Motor neuron (in vitro differentiated cells): ENCODE measurements around the gene ATF7. TPM values are rescaled to one million over a fixed set of nuclear protein-coding genes. Genes with fewer than 3 reads are reported as not detected.
A peak's percentile ranks its signal among the peaks of the same experiment; 100 is the strongest.
"Not testable (repeated sequence)": the region's sequence is repeated elsewhere in the genome, so short reads cannot be mapped to it uniquely, and the experiment has no call there.

ENCODE experiments used
- ATAC-seq, 8 experiments: fragments of 200-7000 bp; cut with Tn5 transposase; replicated peaks in 6 of 8; 2 replicates each; pipeline ENCODE4 v1.8.0; 2021; ENCODE audit warnings: mild to moderate bottlenecking in 8 of 8, moderate library complexity in 8 of 8
- H3K27ac ChIP-seq, 2 donors: fragments of 250-450 bp; sonication (Bioruptor Pico); 2 replicates each; pipeline ENCODE4 v1.9.0; 2021; ENCODE audit warnings: antibody characterized with exemption in 2 of 2, mild to moderate bottlenecking in 2 of 2, moderate library complexity in 1 of 2
- H3K4me1 ChIP-seq, 2 donors: fragments of 250-450 bp; sonication (Bioruptor Pico); replicated peaks in 1 of 2; 2 replicates each; pipeline ENCODE4 v1.6.1; 2021; ENCODE audit warnings: antibody characterized with exemption in 2 of 2, mild to moderate bottlenecking in 2 of 2, moderate library complexity in 1 of 2
- H3K4me3 ChIP-seq, 5 donors: fragments of 250-450 bp; sonication (Bioruptor Pico); 2 replicates each; pipeline ENCODE4 v1.9.0; 2021; ENCODE audit warnings: antibody characterized with exemption in 5 of 5, mild to moderate bottlenecking in 5 of 5, moderate library complexity in 4 of 5
- WGBS, 10 experiments: fragments of 450-650 bp; shearing (Covaris generic); methylation state at CpG; one replicate each; pipeline ENCODE4 v1.0.0; 2022; 5-methylcytosine and 5-hydroxymethylcytosine counted together
- in situ Hi-C, 9 experiments: fragments of 400-800 bp; cut with MboI; loops; one replicate each; pipeline ENCODE4 v1.15.0; 2021; ENCODE audit warnings: low sequenced_read_pairs in 9 of 9, low pct_unique_long_range_greater_than_20kb in 2 of 9; ENCODE audit not compliant: unreplicated experiment in 9 of 9
- total RNA-seq, 8 experiments: library from RNA; unstranded; fragments of 300-600 nt; gene quantifications; 2 replicates each; pipeline versions ENCODE4 v1.2.3 to v1.2.4, GENCODE V29; 2022

The ATF7 gene
- total RNA-seq, 8 experiments from 2014 or later: 7.9 to 37.7 (median 12.5) TPM

DNA sequence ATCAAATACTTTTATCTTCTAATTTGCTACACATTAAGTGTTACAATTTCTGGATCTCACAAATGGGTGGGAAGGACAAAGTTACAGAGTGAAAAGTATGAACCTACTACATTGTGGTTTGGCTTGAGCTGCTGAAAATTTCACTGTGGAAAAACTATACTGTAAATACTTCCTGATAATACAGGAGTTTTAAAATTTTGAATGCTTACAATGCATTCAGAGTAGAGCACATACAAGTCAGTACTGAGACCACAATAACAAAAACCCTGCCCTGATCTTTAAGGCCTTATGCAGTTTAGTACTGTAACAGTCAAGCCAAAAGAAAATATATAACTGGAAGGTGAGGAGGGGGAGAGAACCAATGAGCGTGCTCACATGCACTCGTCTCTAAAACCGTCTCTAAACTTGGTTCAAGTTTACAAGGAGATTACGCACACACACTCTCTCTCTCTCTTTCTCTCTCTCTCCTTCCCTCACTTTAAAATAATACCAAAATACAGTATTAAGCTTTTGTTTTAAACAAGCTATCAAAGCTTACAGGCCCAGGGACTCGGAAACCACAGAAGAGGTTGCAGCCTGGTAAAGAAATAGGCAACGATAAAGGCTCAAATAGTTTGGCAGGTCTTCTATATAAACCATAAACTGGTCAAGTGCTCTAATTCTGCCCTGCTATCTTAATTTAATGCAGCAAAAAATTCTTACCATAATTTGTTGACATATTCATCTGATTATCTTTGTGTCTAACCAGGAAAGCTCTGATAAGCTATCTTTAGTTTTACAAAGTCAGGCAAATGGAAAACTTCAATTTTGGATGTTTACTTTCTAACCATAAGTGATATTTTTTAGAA, 58.0 kb downstream of the ATF7 start:
- peaks cover 0 to 2% of the 10 kb centered on the region in 2 donors for H3K4me1 ChIP-seq
- no peak overlapping the region for H3K4me3 ChIP-seq
- in situ Hi-C loops: no loop called here
- ATAC-seq: no peak
- H3K27ac ChIP-seq: no peak overlapping the region
- WGBS, 10 experiments: 77 to 100% (median 92%) methylated on average over 2 to 6 of the region's 6 CpGs; no CpG with 5 or more reads in 1 of the 10 experiments

DNA sequence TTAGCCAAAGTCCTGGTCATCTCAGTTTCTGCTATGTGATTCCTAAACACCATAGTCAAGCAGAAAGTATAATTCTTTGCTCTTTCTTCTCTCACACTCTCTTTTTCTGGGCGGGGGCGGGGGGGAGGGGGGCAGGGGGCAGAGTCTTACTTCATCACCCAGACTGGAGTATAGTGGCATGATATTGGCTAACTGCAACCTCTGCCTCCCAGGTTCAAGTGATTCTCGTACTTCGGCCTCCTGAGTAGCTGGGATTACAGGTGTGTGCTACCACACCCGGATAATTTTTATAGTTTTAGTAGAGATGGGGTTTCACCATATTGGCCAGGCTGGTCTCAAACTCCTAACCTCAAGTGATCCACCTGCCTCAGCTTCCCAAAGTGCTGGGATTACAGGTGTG, 60.8 kb downstream of the ATF7 start:
- H3K4me3 ChIP-seq, in situ Hi-C loops, ATAC-seq, H3K27ac ChIP-seq, H3K4me1 ChIP-seq: not testable (repeated sequence)
- 90 to 100% (median 100%) methylated on average over 1 to 3 of the region's 5 CpGs; no CpG with 5 or more reads in 7 of the 10 experiments for WGBS, 10 experiments

DNA sequence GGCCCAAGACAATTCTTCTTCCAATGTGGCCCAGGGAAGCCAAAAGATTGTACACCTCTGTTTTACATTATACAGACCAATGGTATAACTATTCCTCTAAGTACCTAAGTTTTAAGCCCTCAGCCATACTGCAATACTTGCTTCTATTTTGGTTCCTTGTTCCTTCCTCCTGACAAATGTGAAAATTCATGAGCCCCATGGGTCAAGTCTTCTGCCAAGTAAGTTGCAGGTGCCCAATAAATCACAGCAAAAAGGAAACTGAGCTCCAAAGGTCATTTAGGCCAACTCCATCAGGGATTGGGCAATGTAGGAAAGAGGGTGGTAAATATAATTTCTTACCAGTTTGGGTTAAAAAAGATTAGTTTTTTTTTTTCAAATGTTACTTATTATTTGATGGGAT, 61.2 kb downstream of the ATF7 start:
- H3K4me1 ChIP-seq: peaks cover 0 to 2% of the 10 kb centered on the region in 2 donors
- no peak for ATAC-seq
- H3K27ac ChIP-seq: no peak overlapping the region
- in situ Hi-C loops: no loop called here
- no peak overlapping the region for H3K4me3 ChIP-seq

DNA sequence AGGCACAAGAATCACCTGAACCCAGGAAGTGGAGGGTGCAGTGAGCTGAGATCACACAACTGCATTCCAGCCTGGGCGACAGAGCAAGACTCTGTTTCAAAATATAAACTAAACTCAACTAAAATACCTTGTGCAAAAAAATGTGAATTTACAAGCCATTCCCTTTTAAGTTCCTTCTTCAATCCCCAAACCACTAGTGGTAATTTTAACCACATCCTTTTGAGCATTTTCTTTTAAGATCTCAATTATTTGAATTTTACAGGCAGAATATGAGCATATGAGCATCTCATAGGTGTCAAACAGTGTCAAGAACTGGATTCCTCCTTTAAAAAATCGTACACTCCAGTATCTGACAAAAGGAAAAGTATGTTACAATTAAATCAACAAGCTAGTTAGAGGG, 61.9 kb downstream of the ATF7 start:
- no peak overlapping the region for H3K27ac ChIP-seq
- no peak overlapping the region for H3K4me3 ChIP-seq
- WGBS, 10 experiments: 75 to 100% (median 89%) methylated on average over 1 to 2 of the region's 2 CpGs; no CpG with 5 or more reads in 3 of the 10 experiments
- peaks cover 0 to 2% of the 10 kb centered on the region in 2 donors for H3K4me1 ChIP-seq
- in situ Hi-C loops: no loop called here
- ATAC-seq: no peak

DNA sequence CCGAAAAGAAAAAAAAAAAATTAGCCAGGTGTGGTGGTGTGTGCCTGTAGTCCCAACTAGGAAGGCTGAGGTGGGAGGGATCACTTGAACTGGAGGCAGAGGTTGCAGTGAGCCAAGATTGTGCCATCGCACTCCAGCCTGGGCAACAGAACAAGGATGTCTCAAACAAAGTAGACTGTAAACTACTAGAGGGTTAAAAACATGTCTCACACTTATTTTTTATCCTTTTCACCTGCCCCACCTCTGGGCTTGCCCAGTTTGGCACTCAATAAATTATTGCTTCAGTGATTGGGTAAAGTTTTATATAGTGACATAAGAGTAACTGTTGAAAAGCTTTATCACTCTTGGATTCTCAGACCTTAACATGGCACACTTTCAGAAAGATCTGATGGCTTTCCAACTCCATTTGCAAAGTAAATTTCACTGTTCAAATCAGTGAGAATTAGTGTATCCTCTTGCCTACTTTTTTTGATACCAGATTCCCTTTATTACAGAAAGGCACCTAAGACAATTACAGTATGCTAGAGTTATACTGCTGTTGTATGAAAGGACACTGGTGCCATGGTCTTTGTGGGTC, 62.6 kb downstream of the ATF7 start:
- peaks cover 0 to 2% of the 10 kb centered on the region in 2 donors for H3K4me1 ChIP-seq
- H3K4me3 ChIP-seq: no peak overlapping the region
- WGBS, 10 experiments: 80 to 95% methylated on average over 1 to 2 of the region's 2 CpGs; no CpG with 5 or more reads in 8 of the 10 experiments
- H3K27ac ChIP-seq: no peak overlapping the region
- no peak for ATAC-seq
- in situ Hi-C loops: no loop called here

DNA sequence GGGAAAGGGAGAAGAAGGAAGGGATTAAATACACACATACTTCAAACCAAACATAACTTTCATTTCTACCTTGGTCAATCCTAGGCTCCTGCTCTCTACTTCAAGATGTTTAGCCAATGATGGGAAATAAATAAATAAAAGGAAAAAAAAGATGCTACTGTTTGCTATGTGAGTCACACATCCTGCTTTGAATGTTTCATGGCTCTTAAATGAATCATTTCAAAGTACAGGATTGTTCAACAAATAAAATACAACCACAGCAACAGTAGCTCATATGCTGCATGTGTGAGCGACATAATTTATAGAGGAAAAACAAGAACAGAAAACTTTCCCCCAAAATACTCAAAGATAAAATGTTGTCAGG, 64.6 kb downstream of the ATF7 start:
- in situ Hi-C loops: no loop called here
- peaks cover 0 to 2% of the 10 kb centered on the region in 2 donors for H3K4me1 ChIP-seq
- ATAC-seq: peak in 6 of 8 experiments; percentile 38 to 92 (median 74)
- no peak overlapping the region for H3K27ac ChIP-seq
- no peak overlapping the region for H3K4me3 ChIP-seq
- 9 to 100% (median 94%) methylated on average over 1 of the region's 1 CpG; no CpG with 5 or more reads in 2 of the 10 experiments for WGBS, 10 experiments

DNA sequence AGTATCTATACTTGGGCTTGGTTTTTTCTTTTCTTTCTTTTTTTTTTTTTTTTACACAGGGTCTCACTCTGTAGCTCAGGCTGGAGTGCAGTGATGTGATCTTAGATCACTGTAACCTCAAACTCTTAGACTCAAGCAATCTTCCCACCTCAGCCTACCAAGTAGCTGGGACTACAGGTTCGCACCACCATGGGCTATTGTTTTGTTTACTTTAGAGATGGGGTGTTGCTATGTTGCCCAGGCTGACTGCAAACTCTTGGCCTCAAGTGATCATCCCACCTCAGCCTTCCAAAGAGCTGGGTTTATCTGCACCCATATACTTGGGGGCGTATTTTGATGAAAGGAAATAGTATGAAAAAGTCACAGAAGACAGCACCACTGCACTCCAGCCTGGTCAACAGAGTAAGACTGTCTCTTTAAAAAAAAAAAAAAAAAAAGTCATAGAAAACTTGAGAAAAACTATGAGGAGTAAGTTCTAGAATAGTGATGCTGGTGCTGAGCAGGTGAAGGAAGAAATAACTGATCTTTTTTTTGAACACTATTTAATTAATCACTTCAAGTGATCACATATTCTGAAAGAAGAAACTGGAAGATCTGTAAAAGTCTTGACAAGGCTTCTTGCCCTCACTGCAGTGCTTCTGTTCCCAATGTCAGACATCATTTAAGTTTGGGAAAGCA, 65.1 kb downstream of the ATF7 start:
- in situ Hi-C loops: no loop called here
- whole genome bisulfite sequencing, 10 experiments: 75 to 100% (median 100%) methylated on average over 1 to 2 of the region's 2 CpGs; no CpG with 5 or more reads in 4 of the 10 experiments
- H3K27ac ChIP-seq: no peak overlapping the region
- H3K4me3 ChIP-seq: no peak overlapping the region
- no peak for ATAC-seq
- peaks cover 0 to 2% of the 10 kb centered on the region in 2 donors for H3K4me1 ChIP-seq

DNA sequence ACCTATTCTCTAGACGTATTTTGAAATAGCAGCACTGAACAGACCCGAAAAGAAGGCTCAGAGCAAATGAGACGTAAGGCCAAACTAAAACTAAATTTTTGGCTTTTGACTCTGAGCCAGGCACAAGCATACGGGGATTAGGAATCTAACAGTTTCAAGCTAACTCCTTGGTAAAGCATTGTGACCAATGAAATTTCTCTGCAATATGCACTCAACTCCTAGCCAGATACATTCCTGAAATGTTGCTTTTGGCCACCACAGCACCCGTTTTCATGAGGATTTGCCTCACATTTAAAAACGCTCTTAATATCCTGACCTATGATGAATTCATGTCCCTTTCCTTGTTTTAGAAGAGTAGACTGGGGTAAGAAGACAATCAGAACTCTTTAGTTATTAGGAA, 65.8 kb downstream of the ATF7 start:
- in situ Hi-C loops: no loop called here
- H3K27ac ChIP-seq: no peak overlapping the region
- H3K4me1 ChIP-seq: peaks cover 0 to 2% of the 10 kb centered on the region in 2 donors
- no peak for ATAC-seq
- 27 to 100% (median 90%) methylated on average over 1 to 6 of the region's 6 CpGs for WGBS, 10 experiments
- H3K4me3 ChIP-seq: no peak overlapping the region

DNA sequence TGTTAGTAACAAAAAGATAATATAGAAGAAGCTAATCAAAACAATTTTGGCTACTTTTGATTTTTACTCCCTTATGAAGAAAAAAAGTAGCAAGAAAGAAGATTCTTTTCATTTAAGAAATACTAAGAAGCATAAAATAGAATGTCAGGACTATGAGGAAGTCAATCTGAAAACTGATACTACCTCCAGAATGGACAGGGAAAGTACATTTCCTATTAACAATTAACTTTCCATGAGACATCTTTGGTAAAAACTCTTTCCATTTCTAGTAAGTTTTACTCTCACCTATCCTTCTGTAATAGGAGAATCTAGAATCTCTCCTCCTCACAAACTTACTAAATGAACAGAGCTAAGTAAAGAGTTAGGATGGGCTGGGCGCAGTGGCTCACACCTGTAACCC, 67.6 kb downstream of the ATF7 start:
- Histone ChIP-seq H3K27ac (no peak overlapping the region), H3K4me3 (no peak overlapping the region), H3K4me1 (no peaks in the 10 kb centered on the region)
- in situ Hi-C loops: no loop called here
- 67 to 100% (median 100%) methylated on average over 1 of the region's 1 CpG; no CpG with 5 or more reads in 3 of the 10 experiments for WGBS, 10 experiments
- no peak for ATAC-seq

DNA sequence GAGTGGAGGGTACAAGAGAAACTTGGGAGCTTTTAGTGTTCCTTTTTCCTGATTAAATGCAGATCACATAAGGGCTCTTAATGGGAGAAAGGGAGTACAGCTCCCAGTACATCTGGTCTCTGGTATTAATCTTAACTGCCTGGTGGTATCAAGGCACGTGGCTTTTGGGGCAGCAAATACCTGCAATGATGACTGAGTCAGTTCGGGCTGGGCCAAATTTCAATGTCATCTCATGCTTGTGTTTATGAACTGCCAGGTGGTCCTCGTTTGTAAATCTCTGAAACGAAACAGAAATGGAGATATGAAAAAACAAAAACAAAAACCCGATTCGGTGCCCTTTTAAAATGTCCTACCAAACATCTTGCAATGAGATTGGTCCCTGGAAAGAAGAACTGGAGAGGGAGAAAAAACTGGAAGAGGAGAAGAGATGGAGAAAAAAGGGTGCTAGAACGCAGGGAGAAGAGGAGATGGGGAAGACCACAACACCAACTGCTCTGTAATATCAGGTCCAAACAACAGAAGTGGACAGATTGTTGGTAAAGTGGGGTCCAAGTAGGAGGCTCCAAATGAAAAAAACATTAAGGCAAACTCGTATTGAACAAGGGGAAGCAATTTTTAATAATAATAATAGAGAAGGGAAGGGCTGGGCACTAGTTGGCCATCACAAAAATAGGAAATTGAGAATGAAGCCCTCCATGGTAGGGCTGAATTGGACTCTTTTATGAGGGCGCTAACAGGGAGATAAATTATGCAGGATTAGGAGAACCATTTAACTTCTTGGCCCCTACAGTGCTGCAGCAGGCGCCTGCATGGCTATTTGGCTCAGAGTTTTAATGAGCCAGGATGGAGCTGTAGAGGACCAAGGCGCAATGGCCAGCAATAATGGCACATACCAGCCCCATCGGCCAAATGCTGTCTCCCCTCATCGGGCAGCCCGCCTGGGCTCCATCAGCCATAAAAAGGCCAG, 73.5 kb downstream of the ATF7 start:
- in situ Hi-C loops: no loop called here
- Histone ChIP-seq H3K27ac (no peak overlapping the region), H3K4me1 (no peaks in the 10 kb centered on the region), H3K4me3 (no peak overlapping the region)
- 67 to 100% (median 76%) methylated on average over 5 to 11 of the region's 14 CpGs for WGBS, 10 experiments
- no peak for ATAC-seq

DNA sequence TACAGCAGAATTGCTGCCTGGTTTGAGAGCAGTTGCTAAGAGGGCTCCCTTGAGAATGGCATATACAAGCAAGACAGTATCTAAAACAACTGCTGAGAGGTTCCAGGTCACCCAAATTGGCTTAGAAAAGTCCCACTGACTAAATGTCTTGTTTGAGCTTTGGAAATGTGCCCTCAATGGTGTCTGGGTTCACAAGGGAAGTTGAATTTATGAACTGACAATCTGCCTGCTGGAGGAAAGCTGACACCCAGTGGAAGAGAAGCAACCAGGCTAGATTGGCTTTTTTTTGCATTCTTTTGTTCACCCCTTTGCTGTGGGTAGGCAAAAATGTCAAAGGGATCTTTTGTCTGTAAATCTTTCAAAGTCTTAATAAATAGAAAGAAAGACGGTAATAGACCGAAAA, 74.3 kb downstream of the ATF7 start:
- in situ Hi-C loops: no loop called here
- Histone ChIP-seq H3K4me1 (no peaks in the 10 kb centered on the region), H3K4me3 (no peak overlapping the region), H3K27ac (no peak overlapping the region)
- 22 to 100% (median 94%) methylated on average over 1 to 2 of the region's 2 CpGs; no CpG with 5 or more reads in 3 of the 10 experiments for WGBS, 10 experiments
- ATAC-seq: peak in 1 of 8 experiments; percentile 65

DNA sequence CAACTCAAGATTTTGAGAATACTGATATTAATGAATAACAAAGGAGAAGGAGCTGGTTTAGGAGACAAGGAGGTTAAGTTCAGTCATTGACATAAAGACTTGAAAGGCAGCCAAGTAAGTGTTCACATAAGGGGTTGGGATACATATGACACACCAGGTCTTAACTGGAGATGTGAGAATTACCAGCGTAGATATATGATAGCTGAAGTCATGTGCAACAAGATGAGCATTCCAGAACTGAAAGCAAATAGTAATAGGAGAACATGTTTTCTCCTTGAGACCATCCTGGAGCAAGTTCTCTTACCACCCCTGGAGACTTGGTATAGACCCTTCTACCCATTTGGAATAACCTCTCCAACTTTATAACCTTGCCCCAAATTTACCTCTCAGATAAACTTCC, 75.6 kb downstream of the ATF7 start:
- Histone ChIP-seq H3K4me1 (no peaks in the 10 kb centered on the region), H3K27ac (no peak overlapping the region), H3K4me3 (no peak overlapping the region)
- in situ Hi-C loops: no loop called here
- ATAC-seq: no peak
- 73 to 100% (median 100%) methylated on average over 1 of the region's 1 CpG; no CpG with 5 or more reads in 3 of the 10 experiments for WGBS, 10 experiments
